HEK293 (cell line): ENCODE data around the gene FBXL7.

ENCODE experiments used
- BCL11B ChIP-seq: fragments of 450-650 bp; formaldehyde crosslinking; IDR thresholded peaks from 2 replicates; pipeline ENCODE4 v1.5.1; 2016; ENCODE audit warnings: low read depth, missing biosample characterization, missing genetic modification characterization
- CTCF ChIP-seq: fragments of 450-650 bp; formaldehyde crosslinking; IDR thresholded peaks from 2 replicates; pipeline ENCODE4 v1.5.1; 2016; ENCODE audit warnings: missing biosample characterization, missing genetic modification characterization
- ZNF133 ChIP-seq: fragments of 450-650 bp; formaldehyde crosslinking; IDR thresholded peaks from 2 replicates; pipeline ENCODE4 v1.5.1; 2016; ENCODE audit warnings: missing biosample characterization, missing genetic modification characterization
- ZNF211 ChIP-seq: fragments of 450-650 bp; formaldehyde crosslinking; IDR thresholded peaks from 2 replicates; pipeline ENCODE4 v1.5.1; 2016; ENCODE audit warnings: low read depth, missing biosample characterization, missing genetic modification characterization
- ZNF629 ChIP-seq: fragments of 450-650 bp; formaldehyde crosslinking; IDR thresholded peaks from 2 replicates; pipeline ENCODE4 v1.5.1; 2017; ENCODE audit warnings: missing biosample characterization, missing genetic modification characterization
- ZNF704 ChIP-seq: fragments of 450-650 bp; formaldehyde crosslinking; IDR thresholded peaks from 2 replicates; pipeline ENCODE4 v1.5.1; 2016; ENCODE audit warnings: missing biosample characterization, missing genetic modification characterization

GRCh38 chr5:15574806-15575325 lies 74.9 kb downstream of the FBXL7 start:
- no peak for TF ChIP-seq ZNF133 (tag by site-specific recombination)
- TF ChIP-seq BCL11B (tag by site-specific recombination), result no peak
- TF ChIP-seq CTCF, result no peak
- TF ChIP-seq ZNF629 (tag by site-specific recombination), result no peak
- TF ChIP-seq ZNF211 (tag by site-specific recombination), result no peak
- no peak for TF ChIP-seq ZNF704
